Measurements from ENCODE around the gene ABCA1. TPM values are rescaled to one million over a fixed set of nuclear protein-coding genes. Genes with fewer than 3 reads are reported as not detected.
"Not testable (repeated sequence)": the region's sequence is repeated elsewhere in the genome, so short reads cannot be mapped to it uniquely, and the experiment has no call there.

The ABCA1 gene
- total RNA-seq, 2 experiments from 2014 or later = 0.48 to 0.72 TPM

DNA sequence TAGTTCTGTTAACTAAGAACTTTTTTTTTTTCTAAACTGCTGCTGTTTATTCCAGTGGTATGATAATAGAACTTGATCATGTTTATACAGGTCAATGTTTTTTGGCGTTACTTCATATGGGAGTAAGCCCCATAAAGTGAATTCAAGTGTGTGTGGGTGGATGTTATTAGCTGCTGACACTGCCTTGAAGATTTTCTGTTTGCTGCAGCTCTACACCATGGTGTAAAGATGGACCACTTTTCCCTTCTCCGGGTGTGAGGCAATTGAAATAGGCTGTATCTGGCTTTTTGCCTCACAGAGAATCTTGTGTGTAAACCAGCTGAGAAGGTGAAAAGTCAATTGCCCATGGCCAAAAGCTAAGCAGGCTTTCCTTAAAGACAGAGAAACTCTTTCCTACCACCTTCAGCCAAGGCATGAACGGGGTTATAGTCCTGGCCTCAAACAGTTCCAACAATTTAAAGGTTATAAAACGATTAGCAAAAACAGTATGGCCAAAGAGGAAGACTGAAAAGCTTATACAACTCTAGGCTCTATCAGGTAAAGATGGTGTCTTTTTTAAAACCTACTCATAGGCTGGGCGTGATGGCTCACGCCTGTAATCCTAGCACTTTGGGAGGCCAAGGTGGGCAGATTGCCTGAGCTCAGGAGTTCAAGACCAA lies 33.9 kb upstream of the ABCA1 start:
- H3K4me1 Mint-ChIP-seq = peaks cover 21% of the 10 kb centered on the region
- H3K36me3 Mint-ChIP-seq = no peaks in the 10 kb centered on the region
- H3K4me3 Mint-ChIP-seq = no peak overlapping the region
- no peaks in the 10 kb centered on the region for H3K9me3 Mint-ChIP-seq
- H3K27me3 Mint-ChIP-seq = peaks cover 13% of the 10 kb centered on the region
- DNase-seq = no peak
- peak overlapping the region; percentile 54 for H3K27ac Mint-ChIP-seq

DNA sequence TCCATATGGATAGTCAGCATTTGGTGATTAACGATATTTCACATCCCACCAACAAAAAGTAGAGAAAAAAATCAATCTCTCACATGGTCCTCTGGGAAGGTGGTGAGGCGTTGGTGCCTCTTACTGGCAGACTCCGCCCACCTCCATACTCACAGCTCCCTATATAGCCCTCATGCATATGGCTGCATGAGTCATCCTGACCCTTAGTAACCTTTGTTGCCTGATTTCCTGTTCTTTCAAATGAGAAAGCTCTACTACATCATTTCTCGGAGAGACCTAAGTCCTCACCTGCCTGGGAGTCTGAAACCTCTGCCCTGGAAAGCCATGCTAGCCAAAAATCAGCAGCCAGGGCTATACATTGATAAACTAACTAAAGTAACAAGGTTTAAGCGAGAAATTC lies 33.3 kb upstream of the ABCA1 start:
- peak; percentile 67 for DNase-seq
- Mint-ChIP-seq H3K4me3 (no peak overlapping the region), H3K9me3 (no peaks in the 10 kb centered on the region), H3K27ac (peak overlapping the region; percentile 54), H3K4me1 (peaks cover 21% of the 10 kb centered on the region), H3K36me3 (no peaks in the 10 kb centered on the region), H3K27me3 (peaks cover 12% of the 10 kb centered on the region)

DNA sequence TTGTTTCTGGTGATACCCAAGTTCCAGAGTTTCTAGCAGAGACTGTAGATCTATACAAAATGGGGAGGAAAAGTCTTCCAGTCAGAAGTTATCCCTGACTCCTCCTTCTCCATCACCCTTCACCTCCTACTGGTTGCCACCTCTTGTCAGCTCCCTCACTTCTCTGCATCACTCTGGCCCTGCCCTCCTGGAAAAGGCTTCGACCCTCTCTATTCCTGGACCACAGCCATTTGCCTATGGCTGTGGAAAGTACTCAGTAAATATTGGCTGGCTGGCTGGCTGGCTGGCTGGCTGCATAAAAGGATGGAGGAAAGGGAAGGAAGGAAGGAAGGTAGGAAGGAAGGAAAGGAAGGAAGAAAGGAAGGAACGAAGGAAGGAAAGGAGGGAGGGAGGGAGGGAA lies 32.7 kb upstream of the ABCA1 start:
- Mint-ChIP-seq H3K4me1 (peaks cover 21% of the 10 kb centered on the region), H3K27ac (no peak overlapping the region), H3K9me3 (no peaks in the 10 kb centered on the region), H3K4me3 (no peak overlapping the region), H3K36me3 (no peaks in the 10 kb centered on the region), H3K27me3 (peaks cover 12% of the 10 kb centered on the region)
- DNase-seq = no peak

DNA sequence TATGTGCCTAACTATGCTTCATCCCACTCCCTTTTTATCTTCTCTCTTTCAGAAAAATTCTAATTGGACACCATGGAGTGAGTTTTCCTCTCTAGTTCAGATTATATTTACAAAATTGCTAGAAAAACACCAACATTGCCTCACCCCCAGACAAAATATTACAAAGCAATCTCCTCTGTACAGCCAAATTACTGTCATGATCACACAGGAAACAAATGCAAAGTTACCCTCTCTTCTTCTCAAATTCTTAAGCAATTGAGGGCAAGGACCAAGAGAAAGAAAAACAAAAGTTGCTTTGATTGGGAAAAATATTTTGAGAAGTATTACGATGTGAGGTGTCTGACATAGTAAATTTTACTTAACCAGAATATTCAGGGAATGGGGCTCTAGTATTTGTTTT lies 30.8 kb upstream of the ABCA1 start:
- H3K27ac Mint-ChIP-seq = no peak overlapping the region

DNA sequence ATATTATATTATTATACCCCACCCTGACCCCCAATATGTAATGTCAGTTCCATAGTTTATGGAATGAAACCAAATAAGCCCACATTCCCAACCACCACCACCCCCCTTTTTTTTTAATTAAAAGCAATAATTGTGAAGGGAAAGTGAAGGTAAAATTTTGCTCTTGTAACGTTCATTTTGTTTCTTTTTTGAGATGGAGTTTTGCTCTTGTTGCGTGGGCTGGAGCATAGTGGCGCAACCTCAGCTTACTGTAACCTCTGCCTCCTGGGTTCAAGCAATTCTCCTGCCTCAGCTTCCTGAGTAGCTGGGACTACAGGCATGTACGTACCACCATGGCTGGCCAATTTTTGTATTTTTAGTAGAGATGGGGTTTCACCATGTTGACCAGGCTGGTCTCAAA lies 30.1 kb upstream of the ABCA1 start:
- H3K36me3 Mint-ChIP-seq, DNase-seq, H3K27me3 Mint-ChIP-seq, H3K9me3 Mint-ChIP-seq, H3K27ac Mint-ChIP-seq, H3K4me3 Mint-ChIP-seq: not testable (repeated sequence)
- H3K4me1 Mint-ChIP-seq = peaks cover 21% of the 10 kb centered on the region

More for the DNA sequence above, 30.8 kb upstream of the ABCA1 start:
- no peaks in the 10 kb centered on the region for H3K9me3 Mint-ChIP-seq
- peaks cover 12% of the 10 kb centered on the region for H3K27me3 Mint-ChIP-seq
- H3K4me3 Mint-ChIP-seq = no peak overlapping the region
- no peak for DNase-seq
- no peaks in the 10 kb centered on the region for H3K36me3 Mint-ChIP-seq
- H3K4me1 Mint-ChIP-seq = peaks cover 21% of the 10 kb centered on the region

DNA sequence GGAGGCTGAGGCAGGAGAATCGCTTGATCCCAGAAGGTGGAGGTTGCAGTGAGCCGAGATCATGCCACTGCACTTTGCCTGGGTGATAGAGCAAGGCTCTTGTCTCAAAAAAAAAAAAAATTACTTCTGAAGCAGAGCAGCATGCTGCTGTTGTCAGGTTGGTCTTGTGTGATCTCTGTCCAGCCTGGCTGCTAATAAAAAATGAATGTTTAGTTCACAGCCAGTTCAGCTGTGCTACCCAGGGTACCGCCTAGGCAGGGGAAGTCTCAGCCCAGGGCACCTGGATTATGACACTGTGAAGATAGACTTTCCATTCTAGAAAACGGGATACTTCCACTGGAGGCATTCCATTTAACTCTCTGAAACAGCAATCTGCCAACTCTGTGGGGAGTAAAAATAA lies 23.5 kb upstream of the ABCA1 start:
- H3K9me3 Mint-ChIP-seq = no peaks in the 10 kb centered on the region
- no peak overlapping the region for H3K4me3 Mint-ChIP-seq
- no peaks in the 10 kb centered on the region for H3K27me3 Mint-ChIP-seq
- H3K36me3 Mint-ChIP-seq = no peaks in the 10 kb centered on the region
- no peak for DNase-seq
- H3K4me1 Mint-ChIP-seq = no peaks in the 10 kb centered on the region
- no peak overlapping the region for H3K27ac Mint-ChIP-seq

DNA sequence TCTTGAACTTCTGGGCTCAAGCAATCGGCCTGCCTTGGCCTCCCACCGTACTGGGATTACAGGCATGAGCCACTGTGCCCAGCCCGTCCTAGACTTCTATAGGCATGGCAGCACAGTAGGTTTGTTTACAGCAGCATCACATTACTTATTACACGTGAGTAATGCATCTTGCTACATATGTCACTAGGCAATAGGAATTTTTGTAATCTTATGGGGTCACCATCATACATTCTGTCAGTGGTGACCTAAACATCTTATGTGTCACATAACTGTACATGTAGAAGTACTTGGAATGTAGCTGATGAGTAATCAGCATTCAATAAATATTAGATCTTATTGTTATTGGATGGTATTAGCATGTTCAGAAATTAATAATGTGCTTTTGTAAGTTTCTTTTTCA lies 22.9 kb upstream of the ABCA1 start:
- no peaks in the 10 kb centered on the region for H3K9me3 Mint-ChIP-seq
- H3K36me3 Mint-ChIP-seq = no peaks in the 10 kb centered on the region
- no peaks in the 10 kb centered on the region for H3K27me3 Mint-ChIP-seq
- no peak overlapping the region for H3K4me3 Mint-ChIP-seq
- H3K27ac Mint-ChIP-seq = no peak overlapping the region
- no peaks in the 10 kb centered on the region for H3K4me1 Mint-ChIP-seq
- no peak for DNase-seq

DNA sequence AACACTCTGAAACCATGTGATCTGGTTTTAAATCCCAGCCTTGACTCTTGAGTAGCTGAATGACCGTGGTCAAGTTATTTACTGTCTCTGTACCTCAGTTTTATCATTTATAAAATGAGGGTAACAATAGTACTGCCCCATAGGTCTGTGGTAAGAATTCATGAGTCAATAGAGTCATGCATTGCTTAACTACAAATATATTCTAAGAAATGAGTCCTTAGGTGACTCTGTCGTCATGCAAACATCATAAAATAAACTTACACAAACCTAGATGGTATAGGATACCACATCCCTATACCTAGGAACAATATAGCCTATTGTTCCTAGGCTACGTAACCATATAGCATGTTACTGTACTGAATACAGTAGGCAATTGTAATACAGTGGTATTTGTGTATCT lies 20.3 kb upstream of the ABCA1 start:
- Mint-ChIP-seq H3K27ac (no peak overlapping the region), H3K4me1 (no peaks in the 10 kb centered on the region), H3K4me3 (no peak overlapping the region), H3K36me3 (no peaks in the 10 kb centered on the region), H3K27me3 (no peaks in the 10 kb centered on the region), H3K9me3 (no peaks in the 10 kb centered on the region)
- DNase-seq = no peak

DNA sequence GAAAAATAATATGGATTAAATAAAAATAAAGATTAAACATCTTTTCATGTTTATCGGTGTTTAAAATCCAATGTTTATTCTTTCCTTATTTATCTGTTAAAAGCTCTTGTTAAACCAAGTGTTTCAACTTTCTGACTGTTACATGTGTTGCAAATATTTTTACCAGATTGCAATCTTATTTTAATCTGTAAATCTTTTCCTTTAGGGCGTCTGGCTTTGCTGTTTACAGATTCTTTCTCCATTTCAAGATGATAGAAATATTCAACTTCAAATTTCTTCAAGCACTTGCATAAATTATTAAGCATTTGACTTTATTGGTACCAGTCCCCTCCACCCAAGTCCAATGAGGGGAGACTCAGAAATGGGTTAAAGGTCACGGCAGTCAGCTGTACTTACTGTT lies 16.9 kb upstream of the ABCA1 start:
- no peak overlapping the region for H3K27ac Mint-ChIP-seq

DNA sequence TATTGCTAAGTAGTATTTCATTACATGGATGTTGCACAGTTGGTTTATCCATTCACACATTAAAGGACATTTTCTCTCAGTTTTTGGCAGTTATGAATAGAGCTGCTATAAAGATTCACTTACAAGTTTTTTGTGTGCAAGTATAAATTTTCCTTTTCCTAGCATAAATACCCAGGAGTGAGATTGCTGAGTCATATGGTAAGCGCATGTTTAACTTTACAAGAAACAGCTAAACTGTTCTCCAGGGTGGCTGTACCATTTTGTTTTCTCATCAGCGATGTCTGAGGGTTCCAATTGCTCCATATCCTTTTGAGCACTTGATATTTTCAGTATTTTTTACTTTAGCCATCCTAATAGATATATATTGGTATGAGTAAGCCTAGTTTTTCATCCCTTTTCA lies 16.4 kb upstream of the ABCA1 start:
- H3K27ac Mint-ChIP-seq = no peak overlapping the region
- H3K4me3 Mint-ChIP-seq = no peak overlapping the region
- peaks cover 4% of the 10 kb centered on the region for H3K4me1 Mint-ChIP-seq
- H3K9me3 Mint-ChIP-seq = no peaks in the 10 kb centered on the region
- H3K27me3 Mint-ChIP-seq = no peaks in the 10 kb centered on the region
- no peak for DNase-seq
- no peaks in the 10 kb centered on the region for H3K36me3 Mint-ChIP-seq

More for the DNA sequence above, 16.9 kb upstream of the ABCA1 start:
- no peak for DNase-seq
- Mint-ChIP-seq H3K27me3 (no peaks in the 10 kb centered on the region), H3K4me3 (no peak overlapping the region), H3K4me1 (peaks cover 4% of the 10 kb centered on the region), H3K9me3 (no peaks in the 10 kb centered on the region), H3K36me3 (no peaks in the 10 kb centered on the region)

DNA sequence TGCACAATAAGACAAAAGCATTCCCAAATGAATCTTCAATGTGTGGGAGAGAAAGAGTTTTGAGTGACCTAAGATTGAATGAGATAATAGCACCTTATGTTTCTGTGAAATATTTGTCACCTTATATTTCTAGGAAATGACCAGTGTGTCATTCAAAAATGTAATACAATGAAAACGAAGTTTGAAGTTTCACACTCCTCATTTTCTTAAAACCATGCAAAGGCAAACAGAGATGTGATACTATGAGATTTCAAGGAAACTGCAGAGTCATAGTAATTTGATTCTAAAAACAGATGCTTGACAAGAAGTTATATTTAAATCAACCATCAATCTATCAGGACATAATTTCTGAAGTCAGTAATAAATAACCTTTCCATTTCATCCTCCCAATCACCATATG lies 13.6 kb upstream of the ABCA1 start:
- H3K4me1 Mint-ChIP-seq = peaks cover 4% of the 10 kb centered on the region

DNA sequence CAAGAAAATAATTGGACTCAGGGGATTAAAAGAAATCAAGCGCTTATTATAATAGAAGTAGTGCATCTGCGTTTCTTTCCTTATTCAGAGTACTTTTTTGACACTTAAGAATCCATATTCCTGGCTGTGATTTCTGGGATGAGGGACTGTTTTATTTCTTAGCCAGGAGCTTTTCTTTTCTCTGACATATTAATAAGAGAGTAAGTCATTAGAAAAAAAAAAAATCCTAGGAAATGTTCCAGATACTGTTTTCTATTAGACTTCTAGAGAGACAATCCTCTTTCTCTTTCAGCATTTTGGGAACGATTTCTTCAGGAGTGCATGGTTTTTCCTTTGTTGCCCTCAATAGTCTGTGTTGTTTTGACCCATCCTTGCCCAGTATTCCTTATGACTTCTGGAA lies 8.3 kb upstream of the ABCA1 start:
- Mint-ChIP-seq H3K4me1 (peaks cover 5% of the 10 kb centered on the region), H3K27me3 (no peaks in the 10 kb centered on the region), H3K9me3 (no peaks in the 10 kb centered on the region), H3K27ac (no peak overlapping the region), H3K4me3 (no peak overlapping the region), H3K36me3 (no peaks in the 10 kb centered on the region)
- DNase-seq = no peak

More for the DNA sequence above, 13.6 kb upstream of the ABCA1 start:
- no peaks in the 10 kb centered on the region for H3K36me3 Mint-ChIP-seq
- H3K27me3 Mint-ChIP-seq = no peaks in the 10 kb centered on the region
- no peak overlapping the region for H3K4me3 Mint-ChIP-seq
- DNase-seq = no peak
- H3K9me3 Mint-ChIP-seq = no peaks in the 10 kb centered on the region
- no peak overlapping the region for H3K27ac Mint-ChIP-seq

DNA sequence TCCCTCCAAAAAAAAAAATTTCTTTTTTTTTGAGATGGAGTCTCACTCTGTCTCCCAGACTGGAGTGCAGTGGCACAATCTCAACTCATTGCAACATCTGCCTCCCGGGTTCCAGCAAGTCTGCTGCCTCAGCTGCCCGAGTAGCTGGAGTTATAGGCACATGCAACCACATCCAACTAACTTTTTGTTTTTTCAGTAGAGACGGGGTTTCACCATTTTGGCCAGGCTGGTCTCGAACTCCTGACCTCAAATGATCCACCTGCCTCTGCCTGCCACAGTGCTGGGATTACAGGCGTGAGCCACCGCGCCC lies 7.5 kb upstream of the ABCA1 start:
- not testable (repeated sequence) for DNase-seq, H3K27ac Mint-ChIP-seq, H3K9me3 Mint-ChIP-seq, H3K4me3 Mint-ChIP-seq, H3K27me3 Mint-ChIP-seq, H3K36me3 Mint-ChIP-seq, H3K4me1 Mint-ChIP-seq

DNA sequence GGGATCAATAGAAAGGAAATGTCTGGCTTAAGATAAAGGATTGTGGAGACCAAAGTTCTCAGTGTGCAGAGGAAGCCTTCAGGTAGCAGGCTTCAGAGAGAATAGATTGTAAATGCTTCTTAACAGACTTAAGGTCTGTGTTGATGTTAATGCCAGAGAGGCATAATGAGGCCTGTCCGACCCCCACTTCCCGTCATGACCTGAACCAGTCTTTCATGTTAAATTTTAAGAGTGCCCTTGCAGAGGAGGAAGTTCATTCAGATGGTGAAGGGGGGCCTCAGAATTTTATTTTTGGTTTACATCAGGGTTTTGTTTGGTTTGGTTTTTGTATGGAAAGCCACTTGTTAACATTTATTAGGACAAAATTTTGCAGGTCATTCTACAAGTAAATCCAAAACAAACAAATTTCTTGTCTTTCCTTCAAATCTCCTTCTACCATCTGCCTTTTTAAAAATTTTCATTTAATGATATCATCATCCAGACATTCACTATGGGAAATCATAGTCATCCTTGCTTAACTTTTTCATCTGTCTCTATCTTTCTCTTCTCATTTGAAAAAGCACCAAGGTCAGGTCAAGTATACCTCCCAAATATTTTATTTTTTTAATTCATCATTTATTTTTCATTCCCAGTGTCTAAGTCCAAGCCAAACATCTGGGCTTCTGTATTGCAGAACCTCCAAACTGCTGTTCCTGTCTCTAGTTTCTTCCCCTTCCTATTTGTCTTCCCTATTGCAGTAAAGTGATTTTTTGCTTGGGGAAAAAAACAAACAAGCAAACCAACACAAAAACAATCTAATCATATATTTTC lies 6.9 kb upstream of the ABCA1 start:
- Mint-ChIP-seq H3K4me3 (no peak overlapping the region), H3K9me3 (no peaks in the 10 kb centered on the region), H3K27ac (no peak overlapping the region), H3K36me3 (peaks cover 2% of the 10 kb centered on the region), H3K4me1 (peaks cover 2% of the 10 kb centered on the region), H3K27me3 (peaks cover 3% of the 10 kb centered on the region)
- DNase-seq = no peak

DNA sequence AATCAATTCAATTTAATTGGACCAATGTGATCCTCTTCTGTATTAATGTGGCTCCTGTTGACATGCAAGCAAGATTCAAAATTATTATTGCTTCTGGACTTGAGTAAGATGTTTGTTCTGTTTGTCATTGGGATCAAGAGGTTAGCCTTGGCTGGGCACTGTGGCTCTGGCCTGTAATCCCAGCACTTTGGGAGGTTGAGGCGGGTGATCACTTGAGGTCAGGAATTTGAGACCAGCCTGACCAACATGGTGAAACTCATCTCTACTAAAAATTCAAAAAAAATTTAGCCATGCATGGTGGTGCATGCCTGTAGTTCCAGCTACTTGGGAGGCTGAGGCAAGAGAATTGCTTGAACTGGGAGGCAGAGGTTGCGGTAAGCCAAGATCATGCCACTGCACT lies 5.1 kb upstream of the ABCA1 start:
- H3K9me3 Mint-ChIP-seq = not testable (repeated sequence)

DNA sequence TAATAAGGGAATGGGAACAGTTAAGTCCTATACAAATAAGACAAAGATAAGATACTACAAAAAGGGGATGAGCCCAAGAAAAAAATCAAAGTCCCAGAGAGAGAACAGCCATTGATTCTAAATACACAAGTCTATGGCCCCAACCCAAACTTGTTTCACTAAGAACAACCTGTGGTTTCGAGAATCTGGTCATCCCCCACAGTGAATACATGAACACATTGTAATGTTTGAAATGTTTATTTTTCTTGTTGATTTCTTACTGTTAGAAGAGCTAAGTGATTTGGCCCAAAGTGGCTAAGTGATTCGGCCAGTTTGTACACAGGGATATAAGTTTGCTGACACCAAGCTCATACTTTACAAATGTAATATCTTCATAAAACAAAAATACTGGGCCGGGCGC lies 3.3 kb upstream of the ABCA1 start:
- peaks cover 2% of the 10 kb centered on the region for H3K36me3 Mint-ChIP-seq
- H3K4me3 Mint-ChIP-seq = no peak overlapping the region
- DNase-seq = no peak
- H3K9me3 Mint-ChIP-seq = no peaks in the 10 kb centered on the region
- H3K4me1 Mint-ChIP-seq = peaks cover 8% of the 10 kb centered on the region
- peaks cover 27% of the 10 kb centered on the region for H3K27me3 Mint-ChIP-seq
- no peak overlapping the region for H3K27ac Mint-ChIP-seq

More for the DNA sequence above, 5.1 kb upstream of the ABCA1 start:
- H3K27ac Mint-ChIP-seq, H3K36me3 Mint-ChIP-seq, H3K4me1 Mint-ChIP-seq, DNase-seq, H3K4me3 Mint-ChIP-seq: not testable (repeated sequence)
- H3K27me3 Mint-ChIP-seq = peaks cover 16% of the 10 kb centered on the region

Measured in activated naive CD8-positive, alpha-beta T cell treated with anti-CD3 and anti-CD28 coated beads for 36 hours (primary cell).